ENCODE data around the gene LHFPL2. TPM values are rescaled to one million over a fixed set of nuclear protein-coding genes. Genes with fewer than 3 reads are reported as not detected.
"Not testable (repeated sequence)": the region's sequence is repeated elsewhere in the genome, so short reads cannot be mapped to it uniquely, and the experiment has no call there.

Gene LHFPL2
- total RNA-seq, 2 donors from 2014 or later: 0.12 to 0.21 TPM

DNA sequence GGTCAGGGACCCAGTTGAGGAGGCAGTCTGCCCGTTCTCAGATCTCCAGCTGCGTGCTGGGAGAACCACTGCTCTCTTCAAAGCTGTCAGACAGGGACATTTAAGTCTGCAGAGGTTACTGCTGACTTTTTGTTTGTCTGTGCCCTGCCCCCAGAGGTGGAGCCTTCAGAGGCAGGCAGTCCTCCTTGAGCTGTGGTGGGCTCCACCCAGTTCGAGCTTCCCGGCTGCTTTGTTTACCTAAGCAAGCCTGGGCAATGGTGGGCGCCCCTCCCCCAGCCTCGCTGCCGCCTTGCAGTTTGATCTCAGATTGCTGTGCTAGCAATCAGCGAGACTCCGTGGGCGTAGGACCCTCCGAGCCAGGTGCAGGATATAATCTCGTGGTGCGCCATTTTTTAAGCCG lies 191.1 kb downstream of the LHFPL2 start:
- not testable (repeated sequence) for H3K9me3 Mint-ChIP-seq; H3K4me3 Mint-ChIP-seq; H3K27ac Mint-ChIP-seq; H3K27me3 Mint-ChIP-seq (ENCODE audit: low read depth); ATAC-seq (replicated peaks in 1 of 2); DNase-seq; H3K4me1 Mint-ChIP-seq (ENCODE audit: low read depth)
- peaks cover 9 to 10% of the 10 kb centered on the region in 2 donors for H3K36me3 Mint-ChIP-seq (ENCODE audit: insufficient read depth in 2 of 2)

DNA sequence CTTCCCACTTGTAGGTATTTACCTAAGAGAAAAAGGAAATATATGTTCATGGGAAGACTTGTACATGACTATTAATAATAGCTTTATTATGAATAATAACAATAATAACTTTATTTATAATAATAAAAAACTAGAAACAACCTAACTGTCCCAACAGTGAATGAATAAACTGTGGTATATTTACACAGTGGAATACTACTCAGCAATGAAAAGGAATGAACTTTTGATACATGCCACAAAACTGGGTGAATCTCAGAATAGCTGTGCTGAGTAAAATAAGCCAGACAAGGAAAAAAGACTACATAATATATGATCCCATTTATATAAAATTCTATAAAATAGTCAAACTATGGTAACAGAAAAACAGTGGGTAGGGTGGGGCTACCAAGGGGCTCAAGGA lies 199.5 kb downstream of the LHFPL2 start:
- Mint-ChIP-seq H3K4me1 (ENCODE audit: low read depth) (no peaks in the 10 kb centered on the region), H3K9me3 (peaks cover 2 to 3% of the 10 kb centered on the region in 2 donors), H3K36me3 (ENCODE audit: insufficient read depth in 2 of 2) (peaks cover 4 to 19% of the 10 kb centered on the region in 2 donors), H3K4me3 (no peak overlapping the region), H3K27me3 (ENCODE audit: low read depth) (no peaks in the 10 kb centered on the region), H3K27ac (no peak overlapping the region)
- ATAC-seq (replicated peaks in 1 of 2): no peak
- no peak for DNase-seq

DNA sequence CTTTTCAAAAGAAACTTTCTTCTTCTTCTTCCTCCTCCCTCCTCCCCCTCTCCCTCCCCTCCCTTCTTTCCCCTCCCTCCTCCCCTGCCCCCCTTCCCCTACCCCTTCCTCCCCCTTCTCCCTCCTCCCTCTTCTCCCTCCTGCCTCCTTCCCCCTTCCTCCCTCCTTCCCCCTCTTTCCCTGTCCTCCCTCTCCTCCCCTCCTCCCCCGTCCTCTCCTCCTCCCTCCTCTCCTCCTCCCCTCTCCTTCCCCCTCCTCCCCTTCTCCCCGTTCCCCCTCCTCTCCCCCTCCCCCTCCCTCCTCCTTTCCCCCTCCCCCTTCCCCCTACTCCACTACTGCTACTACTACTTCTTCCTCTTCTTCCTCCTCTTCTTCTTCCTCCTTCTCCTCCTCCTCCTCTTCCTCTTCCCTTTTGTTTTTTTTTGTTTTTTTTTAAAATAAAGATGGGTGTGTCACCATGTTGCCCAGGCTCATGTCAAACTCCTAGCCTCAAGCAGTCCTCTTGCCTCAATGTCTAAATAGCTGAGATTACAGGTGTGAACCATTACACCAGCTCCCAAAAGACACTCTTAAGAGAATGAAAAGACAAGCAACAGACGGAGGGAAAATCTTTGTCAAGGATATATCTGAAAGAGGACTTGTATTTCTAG lies 200.7 kb downstream of the LHFPL2 start:
- H3K4me3 Mint-ChIP-seq: no peak overlapping the region
- peaks cover 2 to 5% of the 10 kb centered on the region in 2 donors for H3K9me3 Mint-ChIP-seq
- H3K36me3 Mint-ChIP-seq (ENCODE audit: insufficient read depth in 2 of 2): peaks cover 4 to 22% of the 10 kb centered on the region in 2 donors
- no peak overlapping the region for H3K27ac Mint-ChIP-seq
- H3K4me1 Mint-ChIP-seq (ENCODE audit: low read depth): no peaks in the 10 kb centered on the region
- H3K27me3 Mint-ChIP-seq (ENCODE audit: low read depth): no peaks in the 10 kb centered on the region
- no peak for ATAC-seq (replicated peaks in 1 of 2)
- no peak for DNase-seq
